ENCODE data around the gene CYB561A3.
A peak's percentile ranks its signal among the peaks of the same experiment; 100 is the strongest.

Gene CYB561A3

DNA sequence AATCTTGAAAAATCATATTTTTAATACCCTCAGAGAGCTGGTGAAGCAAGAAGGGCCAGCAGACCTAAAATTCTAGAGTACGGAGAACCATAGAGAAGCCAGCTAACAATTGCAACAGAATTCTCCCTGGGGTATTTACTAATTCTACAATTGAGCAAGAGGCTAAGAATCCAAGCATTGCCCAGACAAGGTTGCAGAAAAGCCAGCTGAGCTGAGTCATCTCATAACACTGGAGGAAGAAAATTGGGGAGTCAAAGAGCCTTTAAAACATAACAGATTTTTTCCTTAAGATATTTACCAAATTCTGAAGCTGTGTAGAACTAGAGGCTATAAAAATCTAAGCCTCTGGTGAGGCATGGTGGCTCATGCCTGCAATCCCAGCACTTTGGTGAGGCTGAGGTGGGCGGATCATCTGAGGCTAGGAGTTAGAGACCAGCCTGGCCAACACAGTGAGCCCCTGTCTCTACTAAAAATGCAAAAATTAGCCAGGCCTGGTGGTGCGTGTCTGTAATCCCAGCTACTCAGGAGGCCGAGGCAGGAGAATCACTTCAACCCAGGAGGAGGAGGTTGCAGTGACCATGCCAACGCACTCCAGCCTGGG, 17.1 kb upstream of the CYB561A3 start:
- peak; percentile 95 for DNase-seq (ENCODE audit: low read depth)
- no peak overlapping the region for H3K4me3 ChIP-seq (ENCODE audit: low read length)
- TF ChIP-seq, protein P1, sequence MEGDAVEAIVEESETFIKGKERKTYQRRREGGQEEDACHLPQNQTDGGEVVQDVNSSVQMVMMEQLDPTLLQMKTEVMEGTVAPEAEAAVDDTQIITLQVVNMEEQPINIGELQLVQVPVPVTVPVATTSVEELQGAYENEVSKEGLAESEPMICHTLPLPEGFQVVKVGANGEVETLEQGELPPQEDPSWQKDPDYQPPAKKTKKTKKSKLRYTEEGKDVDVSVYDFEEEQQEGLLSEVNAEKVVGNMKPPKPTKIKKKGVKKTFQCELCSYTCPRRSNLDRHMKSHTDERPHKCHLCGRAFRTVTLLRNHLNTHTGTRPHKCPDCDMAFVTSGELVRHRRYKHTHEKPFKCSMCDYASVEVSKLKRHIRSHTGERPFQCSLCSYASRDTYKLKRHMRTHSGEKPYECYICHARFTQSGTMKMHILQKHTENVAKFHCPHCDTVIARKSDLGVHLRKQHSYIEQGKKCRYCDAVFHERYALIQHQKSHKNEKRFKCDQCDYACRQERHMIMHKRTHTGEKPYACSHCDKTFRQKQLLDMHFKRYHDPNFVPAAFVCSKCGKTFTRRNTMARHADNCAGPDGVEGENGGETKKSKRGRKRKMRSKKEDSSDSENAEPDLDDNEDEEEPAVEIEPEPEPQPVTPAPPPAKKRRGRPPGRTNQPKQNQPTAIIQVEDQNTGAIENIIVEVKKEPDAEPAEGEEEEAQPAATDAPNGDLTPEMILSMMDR (IDR thresholded peaks at IDR 0.05; ENCODE audit: insufficient read depth, low read depth, low read length, missing control alignments) = no peak

DNA sequence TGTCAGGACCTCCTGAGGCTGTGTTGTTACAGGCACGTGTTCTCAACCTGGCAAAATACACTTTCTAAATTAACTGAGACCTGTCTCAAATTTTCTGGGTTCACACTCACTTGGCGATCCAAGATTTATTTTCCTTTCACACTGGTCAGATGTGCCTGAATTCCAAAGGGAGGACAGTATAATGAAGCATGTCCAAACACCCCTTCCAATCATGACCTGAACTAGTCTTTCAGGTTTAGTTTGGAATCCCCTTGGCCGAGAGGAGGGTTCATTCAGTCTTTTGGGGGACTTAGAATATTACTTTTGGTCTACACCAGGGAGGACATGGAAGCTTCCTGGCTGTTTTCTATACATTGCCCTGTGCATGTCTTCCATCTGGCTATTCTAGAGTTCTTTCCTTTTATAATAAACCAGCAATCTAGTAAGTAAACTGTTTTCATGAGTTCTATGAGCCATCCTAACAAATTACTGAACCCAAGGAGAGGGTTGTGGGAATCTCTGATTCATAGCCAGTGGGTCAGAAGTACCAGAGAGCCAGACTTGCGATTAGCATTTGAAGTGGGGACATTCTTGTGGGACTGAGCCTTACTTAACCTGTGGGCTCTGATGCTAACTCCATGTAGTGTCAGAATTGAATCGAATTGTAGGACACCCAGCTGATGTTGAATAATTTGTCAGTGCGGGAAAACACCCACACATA, 15.9 kb upstream of the CYB561A3 start:
- peak; percentile 55 for DNase-seq (ENCODE audit: low read depth)
- TF ChIP-seq, protein P1 (IDR thresholded peaks at IDR 0.05; ENCODE audit: insufficient read depth, low read depth, low read length, missing control alignments) = no peak
- H3K4me3 ChIP-seq (ENCODE audit: low read length) = no peak overlapping the region

DNA sequence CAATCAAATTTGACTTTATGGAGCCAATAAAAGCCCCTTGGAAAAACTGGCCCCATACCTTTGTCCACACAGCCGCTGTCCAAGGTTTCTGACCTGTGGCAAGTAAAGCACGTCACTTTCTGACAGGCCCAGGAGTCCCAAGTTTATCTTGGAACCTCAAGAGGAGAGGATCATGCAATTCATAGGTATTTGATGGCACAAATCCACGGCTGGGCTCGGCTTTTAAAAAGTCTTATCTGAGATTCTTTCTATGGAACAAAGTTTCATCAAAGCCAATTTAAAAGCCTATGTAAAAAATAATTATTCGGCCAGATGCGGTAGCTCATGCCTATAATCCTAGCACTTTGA, 14.1 kb upstream of the CYB561A3 start:
- DNase-seq (ENCODE audit: low read depth) = no peak
- TF ChIP-seq, protein P1 (IDR thresholded peaks at IDR 0.05; ENCODE audit: insufficient read depth, low read depth, low read length, missing control alignments) = no peak
- no peak overlapping the region for H3K4me3 ChIP-seq (ENCODE audit: low read length)

DNA sequence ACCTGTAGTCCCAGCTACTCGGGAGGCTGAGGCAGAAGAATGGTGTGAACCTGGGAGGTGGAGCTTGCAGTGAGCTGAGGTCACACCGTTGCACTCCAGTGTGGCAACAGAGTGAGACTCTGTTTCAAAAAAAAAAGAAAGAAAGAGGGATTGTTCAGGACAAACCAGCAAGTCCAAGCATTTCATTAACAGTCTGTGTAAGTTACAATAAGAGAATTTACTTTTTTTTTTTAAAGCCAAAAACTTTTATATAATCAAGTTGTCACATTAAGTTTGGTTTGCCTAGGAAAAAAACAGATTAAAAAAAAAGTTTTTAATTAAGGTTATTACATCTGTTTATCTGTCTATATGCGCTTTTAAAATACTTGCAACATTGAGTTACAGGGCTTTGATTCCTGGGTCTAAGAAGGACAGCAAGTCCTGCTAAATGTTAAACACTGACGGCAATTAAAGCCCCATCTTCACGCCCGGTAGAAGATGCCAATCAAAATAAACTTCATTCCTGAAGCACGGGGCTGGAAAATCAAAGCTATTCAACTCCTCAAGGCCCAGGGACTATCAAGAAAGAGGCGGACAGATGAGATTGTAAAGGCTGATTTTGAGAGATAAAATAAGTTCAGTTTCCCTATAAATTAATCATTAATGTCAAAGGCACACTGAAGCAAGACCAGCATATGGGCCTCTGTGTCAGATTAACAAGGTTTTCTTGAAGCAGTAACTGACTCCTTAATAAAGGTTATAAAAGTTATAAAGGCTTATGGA, 11.2 kb upstream of the CYB561A3 start:
- H3K4me3 ChIP-seq (ENCODE audit: low read length) = no peak overlapping the region
- no peak for DNase-seq (ENCODE audit: low read depth)
- TF ChIP-seq, protein P1 (IDR thresholded peaks at IDR 0.05; ENCODE audit: insufficient read depth, low read depth, low read length, missing control alignments) = no peak

DNA sequence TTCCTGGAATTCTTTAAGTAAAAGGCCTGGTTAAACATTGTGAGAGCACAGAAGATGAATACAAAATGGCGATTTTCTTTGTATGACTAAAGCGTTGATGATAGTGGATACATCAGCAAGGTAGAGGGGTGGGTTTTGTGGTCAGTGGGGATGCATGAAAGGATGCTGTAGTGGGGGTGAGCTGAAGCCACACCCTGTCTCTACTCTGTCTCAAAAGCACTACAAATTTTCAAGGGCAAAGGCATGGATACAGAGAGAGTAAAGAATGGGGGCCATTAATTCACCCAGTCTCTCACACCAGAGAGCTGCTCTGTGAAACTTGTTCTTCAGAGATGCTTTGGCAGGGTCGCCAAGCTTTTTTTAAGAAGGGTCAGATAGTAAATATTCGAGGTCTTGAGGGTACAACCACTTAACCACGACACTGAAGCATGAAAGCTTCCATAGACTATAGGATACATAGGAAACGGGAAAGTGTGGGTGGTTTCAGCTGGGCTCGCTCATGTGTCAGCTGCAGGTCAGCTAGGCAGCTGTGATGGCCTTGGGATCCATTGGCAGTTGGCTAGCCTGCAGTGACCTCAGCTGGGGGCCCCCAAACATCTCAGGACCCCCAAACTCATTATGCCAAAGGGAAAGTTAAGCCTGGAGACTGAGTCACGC, 8.8 kb upstream of the CYB561A3 start:
- no peak overlapping the region for H3K4me3 ChIP-seq (ENCODE audit: low read length)
- no peak for DNase-seq (ENCODE audit: low read depth)
- TF ChIP-seq, protein P1 (IDR thresholded peaks at IDR 0.05; ENCODE audit: insufficient read depth, low read depth, low read length, missing control alignments) = no peak

DNA sequence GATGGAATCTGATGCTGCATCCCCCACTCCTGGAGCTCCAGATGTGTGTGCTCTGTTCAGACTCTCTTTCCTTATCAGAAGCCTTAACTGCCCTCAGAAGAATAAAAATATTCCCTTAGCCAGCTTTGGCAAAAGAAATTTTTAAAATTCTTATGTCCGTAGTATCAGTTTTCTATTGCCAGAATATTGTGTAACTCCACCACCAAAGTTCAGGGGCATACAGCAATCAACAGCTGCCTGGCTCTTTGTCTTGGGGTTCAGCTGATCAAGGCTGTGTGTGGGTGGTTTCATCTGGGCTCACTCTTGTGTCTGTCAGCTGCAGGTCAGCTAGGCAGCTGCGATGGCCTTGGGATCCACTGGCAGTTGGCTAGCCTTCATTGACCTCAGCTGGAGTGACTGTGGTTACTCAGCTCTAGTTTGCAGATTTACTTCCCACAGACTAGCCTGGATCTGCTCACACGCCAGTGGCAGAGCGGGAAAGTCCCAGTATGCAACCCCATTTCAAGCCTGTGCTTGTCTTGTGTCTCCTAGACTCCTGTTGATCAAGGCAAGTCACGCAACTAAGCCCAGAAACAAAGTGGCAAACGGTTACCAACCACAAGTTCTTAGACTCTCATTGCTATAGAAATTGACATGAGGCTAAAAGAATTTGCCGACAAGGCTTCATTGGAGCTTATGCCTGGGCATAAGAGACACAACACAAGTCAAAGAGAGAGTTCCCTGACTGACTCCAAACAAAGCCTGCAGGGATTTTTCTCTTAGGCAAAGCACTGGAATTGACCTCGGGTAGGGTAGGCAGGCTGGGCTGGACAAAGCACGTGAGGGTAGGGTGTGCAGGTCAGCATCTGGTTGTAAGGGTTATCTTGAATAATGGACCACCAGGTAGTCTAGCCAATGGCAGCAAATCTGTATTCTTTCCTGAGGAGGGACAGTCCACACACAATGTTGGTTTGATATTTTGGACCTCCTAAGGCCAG, 8.0 kb upstream of the CYB561A3 start:
- peak; percentile 100 for DNase-seq (ENCODE audit: low read depth)
- TF ChIP-seq, protein P1 (IDR thresholded peaks at IDR 0.05; ENCODE audit: insufficient read depth, low read depth, low read length, missing control alignments) = no peak
- no peak overlapping the region for H3K4me3 ChIP-seq (ENCODE audit: low read length)

All from epithelial cell of esophagus (primary cell).